ENCODE data around the gene SKOR1.

The SKOR1 gene

DNA sequence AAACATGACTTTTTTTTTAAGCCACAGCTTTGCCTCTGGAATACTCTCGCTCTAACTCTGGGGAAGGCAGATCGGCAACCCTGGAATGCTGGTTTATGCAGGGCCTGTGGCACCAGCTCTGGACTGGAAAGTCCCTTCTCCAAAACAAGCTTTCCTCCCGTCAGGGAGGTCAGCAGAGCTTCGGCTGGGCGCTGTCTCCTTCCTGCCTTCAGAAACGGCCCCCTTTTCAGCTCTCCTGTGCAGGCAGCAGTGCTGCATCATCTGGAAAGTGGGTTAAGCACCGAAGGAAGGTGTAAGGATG, 42.7 kb upstream of the SKOR1 start:
- peaks cover 13% of the 10 kb centered on the region for H3K79me2 ChIP-seq (ENCODE audit: insufficient read depth, low read length)
- peak overlapping the region; percentile 97 for H3K27ac ChIP-seq (ENCODE audit: low read length)
- H3K4me1 ChIP-seq (ENCODE audit: insufficient read depth, low read length), result peaks cover 65% of the 10 kb centered on the region
- H2AFZ ChIP-seq (ENCODE audit: low read depth, low read length), result peak overlapping the region; percentile 71
- no peak for TF ChIP-seq EZH2 (IDR thresholded peaks at IDR 0.05; ENCODE audit: borderline replicate concordance, low read depth, low read length, severe bottlenecking)
- TF ChIP-seq, protein P1, sequence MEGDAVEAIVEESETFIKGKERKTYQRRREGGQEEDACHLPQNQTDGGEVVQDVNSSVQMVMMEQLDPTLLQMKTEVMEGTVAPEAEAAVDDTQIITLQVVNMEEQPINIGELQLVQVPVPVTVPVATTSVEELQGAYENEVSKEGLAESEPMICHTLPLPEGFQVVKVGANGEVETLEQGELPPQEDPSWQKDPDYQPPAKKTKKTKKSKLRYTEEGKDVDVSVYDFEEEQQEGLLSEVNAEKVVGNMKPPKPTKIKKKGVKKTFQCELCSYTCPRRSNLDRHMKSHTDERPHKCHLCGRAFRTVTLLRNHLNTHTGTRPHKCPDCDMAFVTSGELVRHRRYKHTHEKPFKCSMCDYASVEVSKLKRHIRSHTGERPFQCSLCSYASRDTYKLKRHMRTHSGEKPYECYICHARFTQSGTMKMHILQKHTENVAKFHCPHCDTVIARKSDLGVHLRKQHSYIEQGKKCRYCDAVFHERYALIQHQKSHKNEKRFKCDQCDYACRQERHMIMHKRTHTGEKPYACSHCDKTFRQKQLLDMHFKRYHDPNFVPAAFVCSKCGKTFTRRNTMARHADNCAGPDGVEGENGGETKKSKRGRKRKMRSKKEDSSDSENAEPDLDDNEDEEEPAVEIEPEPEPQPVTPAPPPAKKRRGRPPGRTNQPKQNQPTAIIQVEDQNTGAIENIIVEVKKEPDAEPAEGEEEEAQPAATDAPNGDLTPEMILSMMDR (IDR thresholded peaks at IDR 0.05; ENCODE audit: borderline replicate concordance, extremely low read depth, low read length, poor library complexity, severe bottlenecking), result no peak
- H3K4me2 ChIP-seq (ENCODE audit: insufficient read depth, low read length), result peak overlapping the region; percentile 73
- DNase-seq (no peak), ATAC-seq (ENCODE audit: insufficient read depth, low read depth) (no peak)
- no peaks in the 10 kb centered on the region for H3K9me3 ChIP-seq (ENCODE audit: insufficient read depth, low read length, severe bottlenecking)
- no peaks in the 10 kb centered on the region for H3K27me3 ChIP-seq (ENCODE audit: insufficient read depth, low read length, poor library complexity)
- no peaks in the 10 kb centered on the region for H3K36me3 ChIP-seq (ENCODE audit: insufficient read depth, low read length)
- no peaks in the 10 kb centered on the region for H4K20me1 ChIP-seq (ENCODE audit: insufficient read depth, low read length)
- H3K9ac ChIP-seq (ENCODE audit: low read depth, low read length), result peak overlapping the region; percentile 69
- H3K4me3 ChIP-seq (ENCODE audit: low read depth in 1 of 2, low read length in 2 of 2), result peak overlapping the region; percentile 3 to 57; a peak in 3 of 4 replicates

DNA sequence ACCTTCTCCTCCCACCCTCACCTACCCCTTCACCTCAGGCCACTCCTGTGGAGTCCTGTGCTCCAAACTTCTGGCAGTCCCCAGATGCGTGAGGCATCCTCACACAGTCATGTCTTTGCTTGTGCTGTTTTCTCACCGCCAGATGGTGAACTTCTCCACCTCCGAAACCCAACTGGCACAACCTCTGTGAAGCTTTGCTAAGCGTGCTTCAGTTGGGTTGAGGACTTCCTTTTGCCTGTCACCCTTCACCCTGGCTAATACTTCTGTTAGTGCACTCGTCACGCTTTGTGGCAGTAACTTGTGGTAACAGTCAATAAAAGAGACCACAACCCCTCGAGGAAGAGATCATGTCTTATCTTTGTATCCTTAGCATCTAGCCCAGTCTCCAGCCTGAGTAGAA, 42.0 kb upstream of the SKOR1 start:
- H4K20me1 ChIP-seq (ENCODE audit: insufficient read depth, low read length), result no peaks in the 10 kb centered on the region
- H3K79me2 ChIP-seq (ENCODE audit: insufficient read depth, low read length), result peaks cover 13% of the 10 kb centered on the region
- TF ChIP-seq, protein P1 (IDR thresholded peaks at IDR 0.05; ENCODE audit: borderline replicate concordance, extremely low read depth, low read length, poor library complexity, severe bottlenecking), result peak; percentile 92
- no peak for TF ChIP-seq EZH2 (IDR thresholded peaks at IDR 0.05; ENCODE audit: borderline replicate concordance, low read depth, low read length, severe bottlenecking)
- no peaks in the 10 kb centered on the region for H3K9me3 ChIP-seq (ENCODE audit: insufficient read depth, low read length, severe bottlenecking)
- no peaks in the 10 kb centered on the region for H3K27me3 ChIP-seq (ENCODE audit: insufficient read depth, low read length, poor library complexity)
- H3K4me2 ChIP-seq (ENCODE audit: insufficient read depth, low read length), result peak overlapping the region; percentile 73
- H2AFZ ChIP-seq (ENCODE audit: low read depth, low read length), result peak overlapping the region; percentile 71
- peak overlapping the region; percentile 97 for H3K27ac ChIP-seq (ENCODE audit: low read length)
- peak; percentile 81 for ATAC-seq (ENCODE audit: insufficient read depth, low read depth)
- H3K36me3 ChIP-seq (ENCODE audit: insufficient read depth, low read length), result no peaks in the 10 kb centered on the region
- peak; percentile 90 for DNase-seq
- peak overlapping the region; percentile 69 for H3K9ac ChIP-seq (ENCODE audit: low read depth, low read length)
- H3K4me1 ChIP-seq (ENCODE audit: insufficient read depth, low read length), result peaks cover 65% of the 10 kb centered on the region
- H3K4me3 ChIP-seq (ENCODE audit: low read depth in 1 of 2, low read length in 2 of 2), result peak overlapping the region in 1 of 2 experiments; percentile 57; a peak in 3 of 4 replicates

DNA sequence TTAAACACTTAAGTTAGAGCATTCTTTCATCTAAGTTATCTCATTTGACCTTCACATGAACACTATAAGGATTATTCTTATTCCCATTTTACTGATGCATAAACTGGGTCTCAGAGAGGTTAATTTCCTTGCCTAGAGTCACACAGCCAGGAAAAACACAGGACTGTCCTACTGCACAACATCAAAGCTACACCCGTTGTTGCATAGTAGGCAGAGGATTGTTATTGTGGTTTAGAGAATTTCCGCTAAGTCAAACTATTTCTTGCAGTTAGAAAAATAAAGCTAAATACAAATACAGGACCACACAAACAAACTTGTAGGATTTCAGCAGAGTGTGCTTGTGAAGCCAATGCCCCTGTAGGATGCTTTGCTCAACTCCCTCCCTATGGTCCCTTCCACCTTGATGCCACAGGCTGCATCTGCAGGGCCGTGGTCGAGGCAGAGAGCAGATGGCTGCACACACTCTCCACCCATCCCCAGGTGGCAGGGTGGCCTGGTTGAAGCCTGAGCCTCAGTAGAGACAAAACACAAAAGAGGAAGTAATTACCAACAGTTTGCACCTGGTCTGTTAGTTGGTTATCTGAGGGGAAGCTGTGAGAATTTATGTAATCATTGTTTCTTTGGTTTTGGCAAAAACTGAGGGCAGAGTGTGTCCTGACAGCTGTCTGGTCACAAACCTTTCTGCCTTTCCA, 41.1 kb upstream of the SKOR1 start:
- H3K36me3 ChIP-seq (ENCODE audit: insufficient read depth, low read length), result no peaks in the 10 kb centered on the region
- H3K27me3 ChIP-seq (ENCODE audit: insufficient read depth, low read length, poor library complexity), result no peaks in the 10 kb centered on the region
- no peak overlapping the region for H2AFZ ChIP-seq (ENCODE audit: low read depth, low read length)
- no peak for TF ChIP-seq EZH2 (IDR thresholded peaks at IDR 0.05; ENCODE audit: borderline replicate concordance, low read depth, low read length, severe bottlenecking)
- TF ChIP-seq, protein P1 (IDR thresholded peaks at IDR 0.05; ENCODE audit: borderline replicate concordance, extremely low read depth, low read length, poor library complexity, severe bottlenecking), result peak; percentile 22
- no peaks in the 10 kb centered on the region for H4K20me1 ChIP-seq (ENCODE audit: insufficient read depth, low read length)
- no peak overlapping the region for H3K4me3 ChIP-seq (ENCODE audit: low read depth in 1 of 2, low read length in 2 of 2)
- H3K27ac ChIP-seq (ENCODE audit: low read length), result peak overlapping the region; percentile 97
- peak overlapping the region; percentile 57 for H3K9ac ChIP-seq (ENCODE audit: low read depth, low read length)
- H3K9me3 ChIP-seq (ENCODE audit: insufficient read depth, low read length, severe bottlenecking), result no peaks in the 10 kb centered on the region
- peaks cover 13% of the 10 kb centered on the region for H3K79me2 ChIP-seq (ENCODE audit: insufficient read depth, low read length)
- DNase-seq (peak; percentile 92), ATAC-seq (ENCODE audit: insufficient read depth, low read depth) (peak; percentile 80)
- H3K4me2 ChIP-seq (ENCODE audit: insufficient read depth, low read length), result peak overlapping the region; percentile 73
- peaks cover 65% of the 10 kb centered on the region for H3K4me1 ChIP-seq (ENCODE audit: insufficient read depth, low read length)
